Esophagus (tissue), 2 donors: ENCODE measurements around the gene SOCS1. TPM values are rescaled to one million over a fixed set of nuclear protein-coding genes. Genes with fewer than 3 reads are reported as not detected.

Experiments
- H3K27ac ChIP-seq, 2 donors: one replicate each; pipeline ENCODE4 v1.5.1; 2013; ENCODE audit warnings: low read depth in 2 of 2, mild to moderate bottlenecking in 2 of 2, inconsistent platforms in 1 of 2, low read length in 1 of 2, moderate library complexity in 1 of 2
- H3K27me3 ChIP-seq, 2 donors: one replicate each; pipeline ENCODE4 v1.6.1; 2013; ENCODE audit warnings: low read length in 2 of 2, control low read depth in 1 of 2, mild to moderate bottlenecking in 1 of 2; ENCODE audit not compliant: insufficient read depth in 2 of 2, control insufficient read depth in 1 of 2
- H3K36me3 ChIP-seq, 2 donors: one replicate each; pipeline ENCODE4 v1.6.1; 2013; ENCODE audit warnings: low read length in 1 of 2; ENCODE audit not compliant: control insufficient read depth in 2 of 2, insufficient read depth in 2 of 2
- H3K4me1 ChIP-seq, 2 donors: one replicate each; pipeline ENCODE4 v1.6.1; 2013; ENCODE audit warnings: low read length in 1 of 2; ENCODE audit not compliant: control insufficient read depth in 2 of 2, insufficient read depth in 2 of 2
- H3K4me3 ChIP-seq, 2 donors: one replicate each; pipeline ENCODE4 v1.5.1; 2013; ENCODE audit warnings: low read length in 2 of 2, mild to moderate bottlenecking in 2 of 2, low read depth in 1 of 2, moderate library complexity in 1 of 2
- H3K9me3 ChIP-seq, 2 donors: one replicate each; pipeline ENCODE4 v1.6.1; 2013; ENCODE audit warnings: mild to moderate bottlenecking in 2 of 2, low read depth in 1 of 2, low read length in 1 of 2, moderate library complexity in 1 of 2; ENCODE audit not compliant: control insufficient read depth in 2 of 2, insufficient read depth in 1 of 2
- WGBS, 2 donors: extraction: QIAGEN DNeasy Blood & Tissue Kit; methylation state at CpG; one replicate each; pipeline ENCODE4 v1.1.7; 2013; 5-methylcytosine and 5-hydroxymethylcytosine counted together
- polyA plus RNA-seq, 2 donors: library from polyadenylated mRNA; stranded (reverse); fragments of 200-250 nt; gene quantifications; one replicate each; pipeline ENCODE4 v1.2.3, GENCODE V29; 2013
- donor health status: healthy with polysubstance abuse.
- donor health status: Bipolar disorder and iron deficiency.

SOCS1 gene
- polyA plus RNA-seq, 2 donors = 1.9 to 2.8 TPM

GRCh38 chr16:11285842-11286241 lies 29.8 kb upstream of the SOCS1 start:
- Histone ChIP-seq H3K36me3 (no peaks in the 10 kb centered on the region), H3K9me3 (no peaks in the 10 kb centered on the region), H3K27me3 (no peaks in the 10 kb centered on the region), H3K27ac (no peak overlapping the region), H3K4me3 (no peak overlapping the region), H3K4me1 (no peaks in the 10 kb centered on the region)
- 78 to 88% methylated on average over 2 of the region's 2 CpGs for WGBS, 2 donors

- Histone ChIP-seq H3K27me3 (no peaks in the 10 kb centered on the region), H3K4me1 (no peaks in the 10 kb centered on the region), H3K36me3 (no peaks in the 10 kb centered on the region), H3K4me3 (no peak overlapping the region), H3K27ac (no peak overlapping the region), H3K9me3 (no peaks in the 10 kb centered on the region)
- WGBS, 2 donors = 63 to 71% methylated on average over 4 of the region's 4 CpGs
Observed at GRCh38 chr16:11283820-11284248, 27.8 kb upstream of the SOCS1 start.

- Histone ChIP-seq H3K27me3 (no peaks in the 10 kb centered on the region), H3K4me3 (no peak within 1 kb of the TSS), H3K27ac (no peak within 1 kb of the TSS), H3K4me1 (no peaks in the 10 kb centered on the region), H3K36me3 (no peaks in the 10 kb centered on the region), H3K9me3 (no peaks in the 10 kb centered on the region)
- 84 to 88% methylated on average over 22 to 25 of the region's 25 CpGs for WGBS, 2 donors
Observed at GRCh38 chr16:11280616-11281522, 24.9 kb upstream of the SOCS1 start, which contains the start of gene PRM1. TSS of gene PRM1 (minus strand) at chr16:11281330. CDS start at chr16:11281238, 92 bp downstream.

GRCh38 chr16:11278681-11279628 lies 23.0 kb upstream of the SOCS1 start:
- no peaks in the 10 kb centered on the region for H3K9me3 ChIP-seq
- no peaks in the 10 kb centered on the region for H3K4me1 ChIP-seq
- H3K36me3 ChIP-seq = no peaks in the 10 kb centered on the region
- no peak overlapping the region for H3K27ac ChIP-seq
- H3K4me3 ChIP-seq = no peak overlapping the region
- WGBS, 2 donors = 87 to 92% methylated on average over 7 of the region's 7 CpGs
- H3K27me3 ChIP-seq = no peaks in the 10 kb centered on the region

- no peaks in the 10 kb centered on the region for H3K27me3 ChIP-seq
- WGBS, 2 donors = 88 to 90% methylated on average over 12 of the region's 12 CpGs
- H3K4me1 ChIP-seq = no peaks in the 10 kb centered on the region
- H3K36me3 ChIP-seq = no peaks in the 10 kb centered on the region
- no peak overlapping the region for H3K4me3 ChIP-seq
- H3K9me3 ChIP-seq = no peaks in the 10 kb centered on the region
- H3K27ac ChIP-seq = no peak overlapping the region
Observed at GRCh38 chr16:11277607-11278337, 21.8 kb upstream of the SOCS1 start.

GRCh38 chr16:11276896-11277593 lies 21.0 kb upstream of the SOCS1 start:
- no peak overlapping the region for H3K4me3 ChIP-seq
- H3K27ac ChIP-seq = no peak overlapping the region
- no peaks in the 10 kb centered on the region for H3K27me3 ChIP-seq
- no peaks in the 10 kb centered on the region for H3K36me3 ChIP-seq
- H3K4me1 ChIP-seq = peaks cover 0 to 5% of the 10 kb centered on the region in 2 donors
- WGBS, 2 donors = 82 to 83% methylated on average over 11 of the region's 11 CpGs
- H3K9me3 ChIP-seq = no peaks in the 10 kb centered on the region

GRCh38 chr16:11276143-11276895 lies 20.3 kb upstream of the SOCS1 start, which contains the start of gene PRM2:
TSS of gene PRM2 (minus strand) at chr16:11276480. CDS start at chr16:11276370, 110 bp downstream.
- H3K36me3 ChIP-seq = no peaks in the 10 kb centered on the region
- H3K27ac ChIP-seq = no peak within 1 kb of the TSS
- 92% methylated on average over 26 of the region's 26 CpGs for WGBS, 2 donors
- H3K4me1 ChIP-seq = peaks cover 0 to 5% of the 10 kb centered on the region in 2 donors
- no peaks in the 10 kb centered on the region for H3K27me3 ChIP-seq
- no peak within 1 kb of the TSS for H3K4me3 ChIP-seq
- no peaks in the 10 kb centered on the region for H3K9me3 ChIP-seq

- Histone ChIP-seq H3K4me3 (no peak overlapping the region), H3K27ac (no peak overlapping the region), H3K27me3 (no peaks in the 10 kb centered on the region), H3K9me3 (no peaks in the 10 kb centered on the region), H3K36me3 (no peaks in the 10 kb centered on the region), H3K4me1 (peaks cover 0 to 5% of the 10 kb centered on the region in 2 donors)
- 93% methylated on average over 7 of the region's 7 CpGs for WGBS, 2 donors
Observed at GRCh38 chr16:11274964-11275363, 19.0 kb upstream of the SOCS1 start.
